ENCODE results near the gene RDH12.

RDH12 gene

DNA sequence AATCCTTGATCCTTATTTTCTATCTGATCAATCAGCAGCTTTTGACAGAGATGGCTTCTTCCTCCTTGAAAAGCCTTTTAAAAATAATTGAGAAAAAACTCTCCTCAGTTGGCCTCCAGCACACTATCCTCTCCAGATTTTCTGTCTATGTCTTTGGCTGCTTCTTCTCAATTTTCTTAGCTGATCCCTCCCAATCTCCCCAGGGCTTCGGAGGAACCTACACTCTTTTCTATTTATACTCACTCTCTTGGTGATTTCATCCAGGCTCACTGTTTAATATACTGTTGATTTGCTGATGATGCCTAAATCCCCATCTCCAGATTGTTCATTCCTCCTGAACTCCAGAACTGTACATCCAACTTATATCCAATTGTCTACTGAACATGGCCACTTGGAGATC is 54.8 kb downstream of the RDH12 start:
- no peak for DNase-seq

DNA sequence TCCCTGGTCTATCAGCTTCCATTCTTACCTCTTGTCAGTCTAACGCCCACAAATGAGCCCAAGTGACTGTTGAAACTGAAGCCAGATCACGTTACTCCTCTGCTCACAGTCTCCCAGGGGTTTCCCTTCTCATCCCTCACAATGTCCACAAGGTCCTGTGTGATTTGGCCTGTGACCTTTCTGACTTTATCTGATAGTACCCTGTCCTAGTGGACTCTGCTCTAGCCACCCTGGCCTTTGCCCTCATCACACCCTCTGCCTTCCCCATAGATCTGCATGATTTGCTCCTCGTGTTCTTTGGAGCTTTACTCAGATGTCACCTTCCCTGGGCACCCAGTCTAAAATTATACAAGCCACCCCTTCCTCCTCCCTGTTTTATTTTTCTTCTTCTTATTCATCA is 55.5 kb downstream of the RDH12 start:
- DNase-seq = no peak

DNA sequence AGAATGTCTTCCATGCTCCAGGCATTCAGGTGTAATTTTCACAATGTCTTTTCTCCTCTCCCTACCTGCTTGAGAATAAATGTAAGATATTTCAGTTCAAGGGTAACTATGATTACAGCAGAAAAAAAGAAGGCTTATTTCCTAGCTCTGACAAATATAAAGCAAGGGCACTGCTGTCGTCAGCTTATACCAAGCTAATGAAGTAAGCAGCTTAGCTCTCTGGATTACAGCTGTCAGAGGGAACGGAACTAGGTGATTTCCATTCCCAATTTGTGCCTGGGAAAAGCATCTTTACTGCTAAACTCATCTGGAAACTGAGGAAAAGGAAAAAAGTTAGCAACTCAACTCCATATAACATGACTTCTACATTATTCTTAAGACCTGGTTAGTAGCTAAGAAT is 58.2 kb downstream of the RDH12 start:
- DNase-seq = no peak

DNA sequence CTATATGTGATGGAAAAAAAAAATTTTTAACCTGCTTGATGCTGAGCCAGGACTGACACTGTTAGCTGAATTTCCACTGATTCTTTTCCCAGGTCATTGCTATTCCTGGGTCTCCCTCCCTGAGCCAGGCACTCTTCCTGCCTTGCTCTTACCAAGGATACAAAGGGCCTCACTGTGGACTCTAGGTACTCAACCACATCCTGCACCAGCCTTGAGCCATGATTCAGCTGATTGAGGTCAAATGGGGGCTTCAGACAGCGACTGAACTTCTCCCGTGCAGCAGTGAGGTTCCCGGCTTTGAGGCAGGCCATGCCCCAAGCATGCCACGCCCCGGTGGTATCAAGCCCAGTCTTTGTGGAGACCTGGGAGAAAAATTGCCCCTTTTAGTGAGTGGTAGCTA is 60.4 kb downstream of the RDH12 start:
- no peak for DNase-seq

DNA sequence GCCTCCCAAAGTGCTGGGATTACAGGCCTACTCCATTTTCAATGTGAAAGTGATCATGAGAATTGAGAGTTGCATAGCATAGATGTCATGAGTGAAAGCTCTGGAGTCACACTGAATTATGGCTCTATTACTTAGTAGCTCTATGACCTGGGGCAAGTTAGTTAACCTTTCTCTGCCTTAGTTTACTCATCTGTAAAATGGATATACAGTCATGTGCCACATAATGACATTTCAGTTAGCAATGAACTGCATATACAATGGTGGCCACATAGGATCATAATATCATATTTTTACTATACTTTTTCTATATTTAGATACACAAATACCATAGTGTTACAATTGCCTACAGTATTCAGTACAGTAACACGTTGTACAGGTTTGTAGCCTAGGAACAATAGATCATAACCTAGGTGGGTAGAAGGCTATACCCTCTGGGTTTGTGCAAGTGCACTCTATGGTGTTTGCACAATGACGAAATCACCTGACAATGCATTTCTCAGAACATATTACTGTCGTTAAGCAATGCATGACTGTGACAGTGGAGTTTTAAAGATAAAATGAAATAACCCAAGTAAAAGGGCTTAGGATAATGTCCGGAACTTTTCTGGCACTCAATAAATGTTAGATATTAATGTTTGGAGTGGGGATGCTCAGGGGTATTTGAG is 61.6 kb downstream of the RDH12 start:
- no peak for DNase-seq

DNA sequence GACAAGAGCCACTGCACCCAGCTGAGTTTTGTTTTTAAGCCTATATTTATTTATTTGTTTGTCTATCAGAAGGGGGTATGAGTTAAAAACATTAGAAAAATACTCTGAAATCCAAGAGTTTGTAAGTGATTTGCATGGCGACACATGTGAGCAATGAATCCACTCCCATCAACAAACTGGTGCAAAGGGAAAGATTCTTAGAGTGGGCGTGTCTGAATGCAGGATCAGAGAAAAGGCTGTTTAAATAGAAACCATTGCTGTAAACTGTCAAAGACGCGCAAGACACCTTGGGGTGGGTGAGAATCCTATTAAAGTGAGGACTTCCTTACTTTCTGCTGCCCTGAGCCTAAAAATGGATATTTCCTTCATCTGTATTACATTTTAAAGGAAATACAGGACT is 62.8 kb downstream of the RDH12 start:
- DNase-seq = no peak

DNA sequence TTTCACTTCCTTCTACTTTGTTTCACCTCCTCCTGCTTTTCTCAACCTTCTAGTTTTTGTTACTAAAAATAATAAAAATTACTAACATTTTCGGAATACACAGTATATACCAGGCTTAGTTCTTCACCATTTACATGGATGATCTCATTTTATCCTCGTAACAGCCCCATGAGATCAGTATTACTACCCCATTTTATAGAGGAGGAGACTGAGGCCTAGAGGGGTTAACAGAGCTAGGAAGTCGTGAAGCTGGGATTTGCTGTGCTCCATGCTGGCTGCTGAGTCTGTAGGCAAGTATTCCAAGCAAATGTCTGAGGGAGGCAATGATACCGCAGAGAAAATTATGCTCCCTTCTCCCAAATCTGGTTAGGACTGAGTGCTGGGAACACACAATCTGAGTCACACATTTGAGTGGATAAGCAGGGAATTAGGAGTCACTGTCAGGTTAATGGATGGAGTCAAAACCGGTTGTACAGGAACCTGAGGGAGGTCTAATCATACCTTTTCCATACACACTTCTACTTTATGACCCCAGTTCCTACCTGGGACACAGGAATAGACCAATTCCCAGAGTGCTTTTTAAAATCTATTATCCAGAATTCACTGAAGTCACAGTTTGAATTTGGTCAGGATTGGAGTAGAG is 63.6 kb downstream of the RDH12 start:
- no peak for DNase-seq

DNA sequence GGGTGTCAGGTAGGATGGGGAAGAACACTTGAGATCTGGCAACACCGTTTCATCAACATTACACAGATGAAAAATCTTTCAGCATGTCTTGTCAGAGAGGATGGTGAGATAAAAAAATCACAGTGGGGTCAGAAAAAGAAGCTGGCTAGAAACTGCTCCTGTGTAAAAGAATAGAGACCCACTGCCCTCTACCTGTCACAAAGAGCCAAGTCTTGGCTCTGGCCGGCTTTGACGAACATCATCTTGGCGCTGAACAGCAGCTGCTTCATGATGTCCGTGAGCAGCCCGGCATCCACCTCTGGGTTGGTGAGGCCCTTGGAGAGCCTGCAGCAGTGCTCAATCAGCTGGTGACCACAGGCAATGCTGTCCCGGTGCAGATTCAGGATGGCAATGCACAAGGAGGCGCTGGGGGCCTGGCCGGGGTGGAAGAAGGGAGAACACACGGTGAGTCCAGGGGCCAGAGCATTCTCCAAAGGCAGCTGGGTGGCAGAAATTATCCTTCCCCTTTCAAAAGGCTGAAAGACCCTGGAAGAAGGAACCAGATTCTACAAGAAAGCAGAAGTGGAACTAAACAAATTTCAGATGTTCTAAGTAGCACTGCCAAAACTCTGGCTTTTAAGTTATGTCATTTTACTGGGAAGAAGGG is 64.5 kb downstream of the RDH12 start:
- no peak for DNase-seq

DNA sequence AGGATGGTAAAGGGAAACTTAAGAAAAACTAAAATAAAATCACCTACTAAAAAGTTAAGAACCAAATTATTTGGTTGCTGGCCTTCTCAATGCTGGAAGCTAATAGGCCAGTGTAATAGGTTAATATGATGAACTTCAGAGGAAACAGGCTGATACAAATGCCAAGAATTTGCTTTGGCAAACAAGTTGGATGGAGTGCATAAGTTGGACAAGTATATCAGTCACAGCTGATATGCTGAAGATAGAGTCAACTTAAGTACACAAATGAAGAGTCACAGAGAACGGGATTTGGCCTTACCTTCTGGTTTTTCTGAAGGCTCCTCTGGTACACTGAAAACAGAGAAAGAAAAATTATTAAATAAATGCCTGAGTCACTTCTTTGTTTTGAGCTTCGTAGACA is 66.5 kb downstream of the RDH12 start:
- no peak for DNase-seq

DNA sequence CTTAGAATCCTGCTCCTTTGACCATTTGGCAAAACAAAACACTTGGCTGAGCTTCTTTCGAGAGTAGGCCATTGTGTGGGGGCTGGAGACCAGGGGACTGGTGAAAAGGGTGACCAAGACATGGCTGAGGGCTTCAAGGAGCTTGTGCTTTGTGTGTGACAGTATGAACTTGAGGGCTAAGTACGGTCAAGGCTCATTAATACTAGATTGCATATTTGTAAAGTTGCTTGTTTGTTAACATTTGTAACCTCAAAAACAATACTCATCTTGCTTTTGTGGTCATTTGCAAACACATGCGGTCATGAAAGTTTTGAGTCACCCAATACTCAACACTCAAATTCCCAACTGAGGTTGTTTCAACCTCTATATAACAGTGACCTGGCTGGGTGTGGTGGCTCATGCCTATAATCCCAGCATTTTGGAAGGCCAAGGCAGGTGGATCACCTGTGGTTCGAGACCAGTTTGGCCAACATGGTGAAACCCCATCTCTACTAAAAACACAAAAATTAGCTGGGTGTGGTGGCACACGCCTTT is 72.2 kb downstream of the RDH12 start:
- DNase-seq = no peak

DNA sequence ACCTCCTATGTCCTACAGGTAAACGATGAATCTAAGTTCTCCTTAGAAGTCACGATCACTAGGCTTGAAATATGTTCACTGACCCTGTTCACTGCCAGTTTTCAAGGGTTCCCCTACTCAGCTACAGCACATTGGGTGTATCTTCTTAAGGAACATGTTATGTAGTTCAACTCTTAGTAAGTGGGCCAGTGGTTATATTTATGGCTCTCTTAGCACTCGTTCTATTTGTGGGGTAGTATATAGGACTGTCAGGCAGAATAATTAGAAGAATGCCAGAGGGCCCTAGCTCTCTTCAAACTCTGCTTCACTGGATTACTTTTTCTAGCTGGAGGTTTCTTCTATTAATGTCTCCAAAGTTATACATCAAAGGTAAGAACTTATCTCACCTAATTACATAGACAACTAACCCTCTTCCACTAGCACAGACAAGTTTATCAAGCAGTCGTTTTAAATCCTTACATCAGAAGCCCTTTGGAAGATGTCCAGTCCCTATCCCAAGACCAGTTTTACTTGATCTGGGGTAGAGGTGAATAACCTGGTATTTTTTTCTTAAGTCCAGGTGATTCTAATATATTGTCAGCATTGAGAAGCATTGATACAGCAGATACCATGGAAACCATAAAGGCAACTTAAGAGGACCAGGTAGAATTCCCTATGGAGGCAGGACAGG is 75.1 kb downstream of the RDH12 start:
- no peak for DNase-seq

DNA sequence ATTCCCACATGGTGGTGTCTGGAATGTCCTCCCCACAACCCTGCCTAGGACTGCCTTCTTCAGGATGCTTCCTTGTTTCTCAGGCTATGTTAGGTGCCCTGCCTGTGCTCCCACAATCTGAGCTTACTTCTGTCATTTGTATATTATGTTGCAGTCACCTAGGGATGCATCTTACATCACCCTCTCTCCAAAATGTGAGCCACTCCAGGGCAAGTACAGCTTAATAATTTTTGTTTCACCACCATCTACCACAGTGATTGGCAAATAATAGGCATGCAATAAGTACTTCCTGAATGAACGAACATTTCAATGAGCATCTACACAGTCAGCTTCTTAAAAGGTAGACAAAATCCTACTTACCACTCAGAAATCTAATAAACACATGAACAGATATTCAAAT is 77.1 kb downstream of the RDH12 start:
- no peak for DNase-seq

DNA sequence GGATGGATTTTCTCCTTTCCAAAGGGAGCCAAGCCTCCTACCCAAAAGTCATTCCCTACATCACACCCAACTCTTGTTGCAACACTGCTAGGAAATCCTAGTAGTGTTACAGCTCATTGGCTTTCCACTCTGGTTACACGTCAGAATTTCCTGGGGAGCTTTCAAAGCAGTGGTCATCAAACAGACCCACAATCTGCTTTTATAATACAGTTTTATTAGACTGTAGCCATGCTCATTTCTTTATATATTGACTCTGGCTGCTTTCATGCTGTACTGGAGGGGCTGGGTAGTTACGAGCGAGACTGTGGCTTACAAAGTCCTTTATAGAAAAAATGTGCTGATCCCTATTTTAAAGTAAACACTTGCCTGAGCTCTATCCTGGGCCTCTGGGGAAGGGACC is 80.4 kb downstream of the RDH12 start:
- DNase-seq = no peak

Data from NCI-H526 (cell line).